ENCODE results near the gene CCDC57. TPM values are rescaled to one million over a fixed set of nuclear protein-coding genes. Genes with fewer than 3 reads are reported as not detected.

Gene CCDC57
- total and polyA plus RNA-seq, 3 experiments from 2014 or later: 39.2 to 77.6 (median 69.8) TPM

GRCh38 chr17:82053130-82053529 is 159.5 kb downstream of the CCDC57 start:
- H3K9me3 Mint-ChIP-seq: no peaks in the 10 kb centered on the region
- H3K27me3 Mint-ChIP-seq: no peaks in the 10 kb centered on the region
- H3K27ac ChIP-seq (ENCODE audit: low read depth, low read length): no peak overlapping the region
- H3K4me1 Mint-ChIP-seq: peaks cover 0 to 26% (median 13%) of the 10 kb centered on the region in 3 donors
- no peak overlapping the region for H3K4me3 ChIP-seq (ENCODE audit: low read length)
- H3K27ac Mint-ChIP-seq: peak overlapping the region in 4 of 8 donors; percentile 33 to 44 (median 42)
- no peaks in the 10 kb centered on the region for H3K9me3 ChIP-seq (ENCODE audit: low read length)
- POLR2A ChIA-PET: no interaction called here
- H3K36me3 ChIP-seq (ENCODE audit: insufficient read depth, low read length): no peaks in the 10 kb centered on the region
- DNase-seq: no peak
- no peaks in the 10 kb centered on the region for H3K27me3 ChIP-seq (ENCODE audit: insufficient read depth, low read length, poor library complexity, severe bottlenecking)
- H3K36me3 Mint-ChIP-seq: peaks cover 0 to 42% (median 0%) of the 10 kb centered on the region in 3 donors
- CTCF ChIA-PET: interaction anchor here (1.7 kb wide), 1 partner anchor 54 kb away, joined by 3 read pairs; no protein-coding TSS in a partner anchor
- peaks cover 25% of the 10 kb centered on the region for H3K4me1 ChIP-seq (ENCODE audit: insufficient read depth, low read length)
- H3K4me3 Mint-ChIP-seq: peak overlapping the region; percentile 75 to 84 (median 80)

GRCh38 chr17:82052638-82053059 is 160.0 kb downstream of the CCDC57 start:
- peaks cover 25% of the 10 kb centered on the region for H3K4me1 ChIP-seq (ENCODE audit: insufficient read depth, low read length)
- Mint-ChIP-seq H3K4me3 (peak overlapping the region; percentile 75 to 90 (median 80)), H3K27me3 (no peaks in the 10 kb centered on the region), H3K4me1 (peaks cover 0 to 26% (median 14%) of the 10 kb centered on the region in 3 donors), H3K36me3 (peaks cover 0 to 40% (median 0%) of the 10 kb centered on the region in 3 donors), H3K9me3 (no peaks in the 10 kb centered on the region), H3K27ac (peak overlapping the region in 4 of 8 donors; percentile 71 to 83 (median 80))
- H3K4me3 ChIP-seq (ENCODE audit: low read length): peak overlapping the region; percentile 67
- no peaks in the 10 kb centered on the region for H3K27me3 ChIP-seq (ENCODE audit: insufficient read depth, low read length, poor library complexity, severe bottlenecking)
- no peaks in the 10 kb centered on the region for H3K36me3 ChIP-seq (ENCODE audit: insufficient read depth, low read length)
- peak overlapping the region; percentile 54 for H3K27ac ChIP-seq (ENCODE audit: low read depth, low read length)
- H3K9me3 ChIP-seq (ENCODE audit: low read length): no peaks in the 10 kb centered on the region
- CTCF ChIA-PET: interaction anchor here (1.3 to 1.7 kb wide), 2 partner anchors 54 to 93 kb away, joined by 3 read pairs; no protein-coding TSS in a partner anchor
- POLR2A ChIA-PET: interaction anchor here (0.6 to 1.1 kb wide), 2 partner anchors 13 to 22 kb away, joined by 3 to 5 read pairs; partner anchors contain the start of gene DUS1L
- no peak for DNase-seq

GRCh38 chr17:82051776-82052637 is 160.6 kb downstream of the CCDC57 start, which contains the start of the genes GPS1 and RFNG:
TSS of gene GPS1 (plus strand) at chr17:82051898. CDS start at chr17:82051932, 34 bp downstream.
TSS of gene RFNG (minus strand) at chr17:82051811. CDS start at chr17:82051766, 45 bp downstream.
- H3K4me1 Mint-ChIP-seq: peaks cover 0 to 26% (median 15%) of the 10 kb centered on the region in 3 donors
- peak within 1 kb of the TSS; percentile 54 for H3K27ac ChIP-seq (ENCODE audit: low read depth, low read length)
- H3K27ac Mint-ChIP-seq: peak within 1 kb of the TSS in 6 of 8 donors; percentile 71 to 87 (median 82)

More at GRCh38 chr17:82051776-82052637, 160.6 kb downstream of the CCDC57 start, which contains the start of the genes GPS1 and RFNG:
- Histone ChIP-seq H3K4me1 (ENCODE audit: insufficient read depth, low read length) (peaks cover 25% of the 10 kb centered on the region), H3K4me3 (ENCODE audit: low read length) (peak within 1 kb of the TSS; percentile 67), H3K9me3 (ENCODE audit: low read length) (no peaks in the 10 kb centered on the region), H3K27me3 (ENCODE audit: insufficient read depth, low read length, poor library complexity, severe bottlenecking) (no peaks in the 10 kb centered on the region), H3K36me3 (ENCODE audit: insufficient read depth, low read length) (no peaks in the 10 kb centered on the region)
- CTCF ChIA-PET: interaction anchor here (1.3 to 3.6 kb wide), 3 partner anchors 14 to 93 kb away, joined by 3 to 23 read pairs (median 3); partner anchors contain the start of gene DCXR
- POLR2A ChIA-PET: interaction anchor here (0.6 to 2.2 kb wide), 4 partner anchors 13 to 109 kb away, joined by 3 to 7 read pairs (median 4); partner anchors contain the start of genes DCXR and DUS1L
- H3K4me3 Mint-ChIP-seq: peak within 1 kb of the TSS; percentile 79 to 90 (median 81)
- H3K27me3 Mint-ChIP-seq: no peaks in the 10 kb centered on the region
- peaks cover 0 to 42% (median 2%) of the 10 kb centered on the region in 3 donors for H3K36me3 Mint-ChIP-seq
- peak; percentile 69 to 86 (median 77) for DNase-seq
- H3K9me3 Mint-ChIP-seq: no peaks in the 10 kb centered on the region

Other genes starting within 250 kb of the CCDC57 start
- gene ASPSCR1, start 235.2 kb downstream of the CCDC57 start, total RNA-seq: 10 to 100 TPM; 32.0 to 35.9 TPM
- 29.2 TPM for gene ASPSCR1, start 235.2 kb downstream of the CCDC57 start, polyA plus RNA-seq
- 100 to 1,000 TPM; 143 to 158 TPM for gene CENPX, start 190.0 kb downstream of the CCDC57 start, total RNA-seq
- gene CENPX, start 190.0 kb downstream of the CCDC57 start, polyA plus RNA-seq: 56.7 TPM
- 10 to 100 TPM; 26.8 to 27.6 TPM for gene LRRC45, start 189.5 kb downstream of the CCDC57 start, total RNA-seq
- 10.1 TPM for gene LRRC45, start 189.5 kb downstream of the CCDC57 start, polyA plus RNA-seq
- gene RAC3, start 181.2 kb downstream of the CCDC57 start, total RNA-seq: 1 to 10 TPM; 4.2 to 4.5 TPM
- gene RAC3, start 181.2 kb downstream of the CCDC57 start, polyA plus RNA-seq: not detected
- gene DCXR, start 175.1 kb downstream of the CCDC57 start, total RNA-seq: 100 to 1,000 TPM; 117 to 127 TPM
- 108 TPM for gene DCXR, start 175.1 kb downstream of the CCDC57 start, polyA plus RNA-seq
- 10 to 100 TPM; 18.1 to 19.4 TPM for gene RFNG, start 161.0 kb downstream of the CCDC57 start, total RNA-seq
- 7.3 TPM for gene RFNG, start 161.0 kb downstream of the CCDC57 start, polyA plus RNA-seq
- gene GPS1, start 160.9 kb downstream of the CCDC57 start, total RNA-seq: 100 to 1,000 TPM; 122 to 125 TPM
- 151 TPM for gene GPS1, start 160.9 kb downstream of the CCDC57 start, polyA plus RNA-seq
- 100 to 1,000 TPM; 206 to 210 TPM for gene DUS1L, start 147.0 kb downstream of the CCDC57 start, total RNA-seq
- 142 TPM for gene DUS1L, start 147.0 kb downstream of the CCDC57 start, polyA plus RNA-seq
- gene FASN, start 114.6 kb downstream of the CCDC57 start, total RNA-seq: 100 to 1,000 TPM; 251 to 259 TPM
- 2.7 TPM for gene FASN, start 114.6 kb downstream of the CCDC57 start, polyA plus RNA-seq
- gene SLC16A3, start 16.2 kb upstream of the CCDC57 start, total RNA-seq: 10 to 100 TPM; 27.5 to 31.8 TPM
- gene SLC16A3, start 16.2 kb upstream of the CCDC57 start, polyA plus RNA-seq: 3.3 TPM
- 100 to 1,000 TPM; 129 to 141 TPM for gene CSNK1D, start 60.9 kb upstream of the CCDC57 start, total RNA-seq
- gene CSNK1D, start 60.9 kb upstream of the CCDC57 start, polyA plus RNA-seq: 74.6 TPM
- 100 to 1,000 TPM; 186 to 190 TPM for gene CD7, start 104.8 kb upstream of the CCDC57 start, total RNA-seq
- 193 TPM for gene CD7, start 104.8 kb upstream of the CCDC57 start, polyA plus RNA-seq
- 1 to 10 TPM in 1 of 2 experiments, under 1 TPM in 1; 0.49 to 1.1 TPM for gene SECTM1, start 120.9 kb upstream of the CCDC57 start, total RNA-seq
- gene SECTM1, start 120.9 kb upstream of the CCDC57 start, polyA plus RNA-seq: 1.9 TPM
- gene TEX19, start 146.4 kb upstream of the CCDC57 start, total RNA-seq: not detected
- gene TEX19, start 146.4 kb upstream of the CCDC57 start, polyA plus RNA-seq: not detected
- gene UTS2R, start 158.9 kb upstream of the CCDC57 start, total RNA-seq: not detected
- gene UTS2R, start 158.9 kb upstream of the CCDC57 start, polyA plus RNA-seq: not detected
- gene HEXD, start 205.5 kb upstream of the CCDC57 start, total RNA-seq: 10 to 100 TPM; 29.6 to 30.4 TPM
- gene HEXD, start 205.5 kb upstream of the CCDC57 start, polyA plus RNA-seq: 10.6 TPM
- gene OGFOD3, start 205.7 kb upstream of the CCDC57 start, total RNA-seq: 10 to 100 TPM; 27.9 to 28.4 TPM
- 29.9 TPM for gene OGFOD3, start 205.7 kb upstream of the CCDC57 start, polyA plus RNA-seq
- 100 to 1,000 TPM; 184 to 189 TPM for gene CYBC1, start 237.9 kb upstream of the CCDC57 start, total RNA-seq
- 175 TPM for gene CYBC1, start 237.9 kb upstream of the CCDC57 start, polyA plus RNA-seq
- gene NARF, start 245.9 kb upstream of the CCDC57 start, total RNA-seq: 10 to 100 TPM; 62.2 to 63.0 TPM
- gene NARF, start 245.9 kb upstream of the CCDC57 start, polyA plus RNA-seq: 95.3 TPM

Measured in CD8-positive, alpha-beta memory T cell (primary cell).